HG02798 (cell line): ENCODE measurements around the gene ARHGAP4.
A peak's percentile ranks its signal among the peaks of the same experiment; 100 is the strongest.

Experiments used
- ATAC-seq: cut with Tn5 transposase; IDR thresholded peaks from one replicate; pipeline ENCODE4 v1.9.1; 2021; ENCODE audit warnings: mild to moderate bottlenecking; ENCODE audit not compliant: unreplicated experiment, poor library complexity

ARHGAP4 gene

DNA sequence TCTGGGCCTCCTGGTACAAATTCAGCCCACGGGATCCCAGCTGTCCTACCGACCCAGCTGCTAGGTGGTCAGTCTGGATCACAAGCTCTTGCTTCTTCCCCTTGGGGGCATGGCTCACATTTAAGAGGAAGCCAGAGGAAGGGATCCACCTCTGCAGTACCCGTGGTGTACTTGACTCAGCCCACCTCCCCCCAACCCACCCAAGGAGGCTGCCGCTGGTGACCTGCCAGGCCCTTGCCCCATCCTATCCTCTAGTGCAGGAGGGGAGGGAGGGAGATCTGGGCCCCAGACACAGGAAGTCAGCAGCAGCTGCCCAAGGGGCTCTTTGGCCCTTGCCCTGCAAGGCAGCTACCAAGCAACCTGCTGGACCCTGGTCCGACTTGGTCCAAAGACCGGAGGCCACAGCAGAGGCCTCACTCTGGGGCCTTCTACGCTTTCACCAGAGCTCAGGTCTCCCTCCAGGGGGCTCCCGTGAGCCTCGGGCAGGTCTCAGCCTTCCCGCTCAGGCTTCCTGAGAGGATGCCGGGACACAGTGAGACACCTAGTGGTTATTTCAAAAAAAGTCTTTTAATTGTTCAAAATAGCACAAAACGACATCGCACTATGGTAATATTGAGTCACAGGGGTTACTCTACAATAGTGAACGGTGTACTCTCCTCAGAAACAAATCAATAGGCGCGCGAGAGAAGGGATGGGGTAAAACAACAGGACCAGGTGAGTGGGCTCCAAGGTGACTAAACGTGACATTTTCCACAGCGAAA, 21.1 kb upstream of the ARHGAP4 start:
- ATAC-seq: peak; percentile 80

DNA sequence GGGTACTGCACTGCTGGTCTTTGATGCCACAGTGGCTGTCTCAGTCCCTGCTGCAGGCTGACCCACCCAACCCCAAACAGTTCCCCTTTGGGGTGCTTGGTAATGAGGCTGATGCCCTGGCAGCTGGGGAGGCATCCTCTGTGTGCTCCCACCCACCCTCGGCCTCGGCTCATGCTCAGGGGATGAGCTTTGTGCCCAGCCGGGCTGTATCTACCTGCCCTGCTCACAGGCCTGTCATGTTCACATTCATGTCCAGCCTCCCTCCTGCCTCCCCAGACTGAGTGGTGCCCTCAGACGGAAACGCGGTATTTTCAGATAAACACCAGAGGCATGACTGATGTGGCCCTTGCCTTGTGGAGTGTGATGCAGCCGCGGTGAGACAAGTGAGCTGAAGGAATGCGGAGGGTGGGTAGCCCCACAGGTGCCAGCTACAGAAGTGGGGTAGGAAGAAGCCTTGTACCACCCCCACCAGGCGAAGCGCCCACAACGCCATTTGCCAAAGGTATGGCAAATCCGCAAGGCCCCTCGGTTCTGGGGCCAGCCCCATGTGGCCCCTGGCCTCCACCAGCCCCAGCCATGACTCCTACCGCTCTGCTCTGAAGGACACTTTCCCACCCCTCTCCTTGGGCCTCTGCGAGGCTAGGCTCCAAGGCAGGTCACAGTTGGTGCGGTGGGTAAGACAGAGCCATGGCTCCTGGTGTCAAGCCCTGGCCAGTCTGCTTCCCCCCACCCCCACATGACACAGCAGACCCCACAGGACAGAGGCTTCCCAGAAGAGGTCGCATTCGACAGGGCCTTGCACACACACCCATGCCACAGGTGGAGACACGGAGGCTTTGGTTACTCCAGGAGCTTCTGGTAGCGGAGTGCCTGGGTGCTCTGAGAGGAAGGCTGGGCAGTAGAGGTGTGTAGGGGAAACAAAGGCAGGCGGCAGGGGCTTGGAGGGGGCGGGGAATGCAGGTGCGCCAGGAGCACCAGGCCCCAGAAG, 20.2 kb upstream of the ARHGAP4 start:
- no peak for ATAC-seq

DNA sequence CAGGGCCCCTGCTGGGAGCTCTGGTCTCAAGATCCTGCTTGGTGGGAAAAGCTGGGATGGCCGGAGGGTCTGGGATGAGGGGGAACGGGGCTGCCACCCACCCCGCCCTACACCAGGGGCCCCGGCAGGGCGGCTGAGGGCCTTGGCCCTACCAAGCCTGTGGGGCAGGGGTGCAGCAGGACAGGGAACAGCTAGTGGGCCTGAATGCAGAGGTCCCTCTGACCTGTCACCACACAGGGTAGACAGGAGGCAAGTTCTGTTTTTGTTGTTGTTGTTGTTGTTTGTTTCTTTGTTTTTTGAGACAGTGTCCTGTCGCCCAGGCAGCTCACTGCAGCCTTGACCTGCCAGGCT, 18.7 kb upstream of the ARHGAP4 start:
- ATAC-seq: no peak

DNA sequence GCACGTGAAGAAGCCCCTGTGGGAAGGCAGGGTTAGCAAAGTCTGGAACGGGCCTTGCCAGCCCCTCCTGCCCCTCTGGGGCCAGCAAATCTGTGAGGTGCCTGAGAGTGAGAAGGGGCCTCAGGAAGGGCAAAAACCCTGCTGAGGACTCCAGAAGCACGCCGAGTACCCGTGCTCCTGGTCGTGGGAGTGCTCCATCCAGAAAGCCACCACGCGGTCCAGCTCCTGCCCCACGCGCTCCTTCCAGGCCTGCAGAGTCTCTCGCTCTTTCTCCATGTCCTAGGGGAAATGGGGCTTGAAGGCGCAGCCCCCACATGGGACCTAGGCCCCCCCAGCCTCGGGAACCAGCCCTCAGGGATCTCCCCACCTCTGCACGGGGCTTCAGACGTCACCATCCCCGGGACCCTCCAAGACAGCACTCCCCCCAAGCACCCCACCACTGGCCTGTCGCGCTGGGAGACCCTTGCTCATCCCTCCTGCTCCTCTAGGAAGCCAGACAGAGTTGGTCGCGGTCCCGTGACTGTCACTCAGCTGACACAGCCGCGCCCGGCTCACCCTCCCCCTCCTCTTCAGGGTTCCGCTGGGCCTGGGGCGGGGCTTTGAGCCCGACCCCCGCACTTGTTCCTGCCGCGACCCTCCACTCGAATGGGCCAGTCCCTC, 18.2 kb upstream of the ARHGAP4 start, which contains the start of gene RENBP:
RENBP (minus strand) TSS at position 504 of the 660 bp plus-strand sequence; CDS start at position 471, 33 bp downstream.
- peak; percentile 38 for ATAC-seq

DNA sequence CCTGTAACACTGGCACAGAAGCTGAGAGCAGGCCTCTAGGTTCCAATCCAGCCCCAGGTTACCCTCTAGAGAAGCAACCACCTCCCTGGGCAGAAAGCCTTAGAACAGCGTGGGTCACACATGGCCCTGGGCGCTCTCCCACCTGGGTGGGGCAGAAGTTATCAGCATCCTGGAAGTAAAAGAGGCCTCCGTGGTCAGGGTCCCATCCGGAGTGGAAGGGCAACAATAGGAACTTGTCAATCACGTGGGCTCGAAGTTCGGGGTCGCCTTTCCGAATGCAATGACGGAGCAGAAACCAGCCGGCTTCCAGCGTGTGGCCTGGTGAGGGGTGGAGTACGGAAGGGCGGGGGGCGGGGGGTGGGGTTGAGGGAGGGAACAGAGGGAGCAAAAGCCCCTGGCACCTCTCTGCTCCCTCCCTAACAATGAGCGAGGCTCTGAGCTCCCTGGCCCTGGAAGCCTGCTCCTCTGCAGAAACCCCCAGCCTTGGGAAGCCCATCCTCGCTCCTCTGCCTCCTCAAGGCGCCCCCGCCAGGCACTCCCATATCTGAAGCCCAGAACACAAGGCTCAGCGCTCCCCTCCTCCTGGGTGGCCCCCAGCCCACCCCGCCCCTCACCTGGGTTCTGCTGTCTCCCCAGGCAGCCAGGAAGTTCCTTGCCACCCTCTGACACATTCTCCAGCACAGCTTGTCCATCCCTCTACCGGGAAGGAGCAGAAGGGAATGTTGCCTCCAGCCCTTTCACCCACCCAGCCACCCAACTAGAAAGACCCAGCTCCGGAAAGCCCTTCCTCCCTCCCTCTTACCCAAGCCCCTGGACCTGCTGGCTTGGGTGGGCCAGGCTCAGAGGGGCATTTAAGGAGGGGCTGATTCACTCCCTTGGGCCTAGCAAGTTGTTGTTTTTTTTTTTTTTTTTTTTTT, 15.5 kb upstream of the ARHGAP4 start:
- ATAC-seq: no peak

DNA sequence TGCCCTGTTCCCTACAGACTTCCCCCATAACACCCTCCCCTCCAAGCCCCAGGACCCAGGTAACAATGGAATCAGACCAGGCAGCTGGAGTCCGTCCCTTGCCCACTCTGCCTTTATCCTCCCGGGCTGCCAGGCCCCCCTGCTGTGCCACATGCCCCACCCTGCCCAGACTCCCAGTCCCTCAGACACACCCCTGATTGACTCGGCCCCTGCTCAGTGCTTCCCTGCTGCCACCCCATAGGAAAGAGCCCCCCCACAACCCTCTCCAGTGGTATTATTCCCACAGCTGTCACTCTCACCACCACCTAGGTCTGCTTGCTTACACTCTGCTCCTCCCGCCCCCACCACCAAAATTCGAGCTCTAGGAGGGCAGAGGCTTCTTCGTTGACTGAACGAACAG, 13.5 kb upstream of the ARHGAP4 start:
- ATAC-seq: no peak

DNA sequence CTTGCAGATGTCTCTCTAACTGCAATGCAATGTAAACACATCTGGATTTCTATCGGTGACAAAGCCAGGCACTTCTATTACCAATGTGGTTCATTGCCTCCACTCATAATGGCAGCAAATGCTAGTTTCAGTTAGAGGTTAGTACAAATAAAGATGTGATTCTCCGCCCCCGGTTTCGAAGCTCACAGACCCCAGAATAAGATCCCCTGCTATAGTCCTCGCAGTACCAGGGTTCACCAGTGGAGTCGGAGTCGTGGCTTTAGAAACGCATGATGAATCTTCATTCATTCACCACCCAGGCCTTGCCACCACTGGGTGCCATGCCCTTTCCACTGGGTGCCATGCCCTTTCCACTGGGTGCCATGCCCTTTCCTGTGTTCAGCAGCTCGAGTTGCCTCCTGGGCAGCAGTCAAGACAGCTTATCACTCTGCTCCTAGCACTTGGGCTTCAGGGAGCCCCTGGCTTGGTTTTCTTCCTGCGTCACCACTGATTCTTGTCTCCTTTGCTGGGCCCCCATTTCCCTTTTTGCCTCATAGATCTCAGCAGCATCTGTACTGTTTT, 12.2 kb upstream of the ARHGAP4 start:
- no peak for ATAC-seq

DNA sequence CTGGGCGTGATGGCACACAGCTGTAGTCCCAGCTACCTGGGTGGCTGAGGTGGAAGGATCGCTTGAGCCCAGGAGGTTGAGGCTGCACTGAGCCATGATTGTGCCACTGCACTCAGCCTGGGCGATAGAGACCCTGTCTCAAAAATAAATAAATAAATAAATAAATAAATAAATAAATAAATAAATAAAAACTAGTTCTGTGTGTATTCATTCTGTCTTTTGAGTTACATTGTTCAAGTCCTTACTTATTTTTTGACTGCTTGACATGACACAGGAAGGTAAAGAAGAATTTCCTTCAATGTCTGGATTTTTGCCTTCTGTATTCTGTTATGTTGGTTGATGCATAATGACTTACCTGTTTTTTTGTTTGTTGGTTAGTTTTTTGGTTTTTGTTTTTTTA, 11.0 kb upstream of the ARHGAP4 start:
- no peak for ATAC-seq

DNA sequence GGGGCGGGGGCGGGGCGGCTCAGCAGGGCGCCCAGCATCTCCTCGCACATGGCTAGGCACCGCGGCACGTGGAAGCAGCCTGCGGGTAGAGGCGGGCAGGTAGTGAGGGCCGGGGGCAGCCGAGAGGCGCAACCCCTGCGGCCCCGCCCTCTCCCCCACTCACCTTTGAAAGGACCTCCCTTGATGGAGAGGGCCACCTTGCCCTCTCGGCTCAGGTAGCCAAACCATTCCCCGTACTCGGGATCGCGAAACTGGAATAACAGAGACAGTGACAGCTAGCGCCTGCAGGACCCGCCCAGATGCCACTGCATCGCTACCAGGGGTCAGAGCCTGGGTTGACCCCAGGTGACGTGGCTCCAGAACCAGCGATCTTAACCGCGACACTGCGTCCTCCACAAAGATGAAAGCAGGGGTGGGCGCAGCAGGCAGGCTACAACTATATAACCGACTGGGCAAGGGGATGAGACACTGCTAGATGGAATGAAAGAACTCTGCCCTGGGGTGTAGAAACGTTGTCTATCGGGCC, 9.3 kb upstream of the ARHGAP4 start:
- ATAC-seq: peak; percentile 22

DNA sequence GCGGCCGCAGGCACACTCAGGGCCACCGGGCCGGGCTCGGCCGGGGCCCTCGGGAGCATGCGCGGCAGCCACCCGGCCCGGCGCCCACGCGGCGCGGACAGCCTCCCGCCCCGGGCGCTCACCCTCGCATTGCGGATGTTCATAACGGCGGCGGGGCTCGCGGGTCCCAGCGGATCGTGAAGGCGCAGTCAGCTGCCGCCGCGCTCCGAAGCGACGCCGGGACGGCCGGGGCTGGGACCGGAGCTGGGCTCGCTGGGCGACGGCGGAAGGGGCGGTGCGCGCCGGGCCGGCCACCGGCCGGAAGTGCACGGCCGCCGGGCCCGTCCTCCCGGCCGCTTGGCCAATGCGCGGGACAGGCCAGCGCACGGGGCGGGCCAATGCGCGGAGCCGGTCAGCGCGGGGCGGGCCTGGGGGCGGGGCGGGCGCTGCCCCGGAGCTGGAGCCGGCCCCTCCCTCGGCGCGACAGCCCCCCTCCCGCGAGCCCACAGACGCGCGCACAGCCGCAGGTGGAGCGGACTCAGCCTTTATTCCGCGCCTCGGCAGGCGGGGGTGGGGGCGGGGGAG, 8.8 kb upstream of the ARHGAP4 start, which contains the start of gene NAA10:
NAA10 (minus strand) TSS at position 276 of the 564 bp plus-strand sequence; CDS start at position 143, 133 bp downstream.
- peak; percentile 94 for ATAC-seq

DNA sequence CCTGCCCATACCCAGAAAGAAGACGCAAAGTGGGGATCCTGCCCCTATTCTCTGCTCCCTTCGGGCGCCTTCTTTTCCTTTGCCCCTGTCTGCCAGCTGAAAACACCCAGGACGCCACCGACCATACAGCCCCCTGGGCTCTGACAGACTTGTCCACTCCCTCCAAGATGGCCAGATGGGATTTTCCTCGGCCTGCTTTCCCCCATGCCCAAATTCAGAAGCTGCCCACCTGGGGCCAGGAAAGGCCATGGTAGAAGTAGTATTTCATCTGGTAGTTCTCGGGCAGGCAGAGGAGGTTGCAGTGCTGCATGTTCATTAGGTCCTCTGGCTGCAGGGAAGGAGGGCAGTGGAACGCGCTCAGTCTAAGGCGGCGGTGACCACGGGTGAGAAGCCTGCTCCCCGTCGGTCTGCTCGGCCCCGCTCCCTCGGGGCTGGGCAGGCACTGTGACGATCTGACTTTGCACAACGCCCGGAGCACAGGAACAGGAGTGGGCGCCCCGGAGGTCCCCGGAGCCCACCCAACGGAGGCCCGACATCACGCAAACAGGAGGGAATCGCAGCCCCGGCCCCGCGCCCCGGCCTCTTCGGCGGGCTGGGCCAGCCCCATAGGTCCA, 8.2 kb upstream of the ARHGAP4 start:
- peak; percentile 6 for ATAC-seq

DNA sequence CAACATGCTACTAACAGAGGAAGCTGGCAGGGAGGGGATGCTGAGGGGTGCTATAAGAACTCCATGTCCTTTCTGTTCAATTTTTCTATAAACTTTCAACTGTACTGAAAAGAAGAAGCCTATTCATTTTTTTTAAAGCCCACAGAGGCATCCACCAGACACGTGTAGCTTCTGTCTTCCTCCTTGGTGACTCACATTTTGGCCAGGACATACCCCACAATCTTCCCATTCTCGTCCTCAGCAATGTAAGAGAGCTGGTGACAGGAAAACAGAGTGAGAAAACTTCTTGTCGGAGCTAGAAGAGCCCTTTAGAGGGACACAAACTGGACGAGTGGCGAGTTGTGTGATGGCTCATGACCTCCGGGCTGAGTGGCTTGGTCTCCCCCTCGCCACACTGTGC, 7.7 kb upstream of the ARHGAP4 start:
- ATAC-seq: no peak

DNA sequence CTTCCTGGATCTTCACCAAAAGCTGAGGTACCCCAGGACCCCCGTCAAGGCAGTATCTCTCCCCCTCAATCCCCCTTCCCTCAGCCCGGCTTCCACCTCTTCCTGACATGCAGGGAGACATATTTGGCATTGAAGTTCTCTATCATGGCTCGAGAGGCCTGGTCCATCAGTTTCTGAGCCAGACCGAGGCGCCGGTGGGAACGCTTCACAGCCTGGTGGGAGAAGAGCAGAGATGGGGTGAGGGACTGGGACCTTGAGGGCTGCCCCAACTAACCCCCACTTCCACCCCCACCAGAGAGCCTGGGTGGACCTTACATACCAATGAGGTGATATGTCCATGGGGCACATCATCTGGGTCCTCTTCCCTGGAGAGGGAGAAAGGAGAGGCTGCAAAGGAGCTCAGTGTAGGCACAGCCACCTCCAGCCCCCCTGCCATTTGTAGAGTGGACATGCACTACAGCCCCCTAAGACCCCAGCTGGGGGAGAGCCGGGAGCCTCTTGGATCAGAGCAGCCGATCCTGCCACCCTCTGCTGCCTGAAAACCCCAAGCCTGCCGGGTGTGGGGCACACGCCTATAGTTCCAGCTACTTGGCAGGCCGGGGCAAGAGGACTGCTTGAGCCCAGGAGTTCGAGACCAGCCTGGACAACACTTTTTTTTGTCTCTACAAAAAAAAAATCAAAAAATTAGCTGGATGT, 6.3 kb upstream of the ARHGAP4 start:
- no peak for ATAC-seq

DNA sequence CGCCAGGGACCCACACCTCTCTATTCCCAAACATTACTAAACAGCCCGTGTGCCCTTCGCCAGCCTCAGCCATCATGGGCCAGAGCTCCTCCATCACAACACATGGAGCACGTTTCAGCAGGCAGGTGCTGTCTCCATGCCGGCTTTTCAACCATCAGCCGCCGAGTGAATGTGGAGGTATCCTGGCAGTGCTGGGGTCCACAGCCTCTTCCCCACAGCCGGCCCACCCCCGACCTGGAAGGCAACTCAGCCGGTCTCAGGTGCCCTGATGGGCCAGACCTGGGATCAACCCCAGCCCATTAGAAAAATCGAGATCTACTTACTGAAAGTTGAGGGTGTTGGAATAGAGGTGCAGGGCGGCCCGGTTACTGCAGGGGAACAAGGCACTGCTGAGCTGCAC, 5.7 kb upstream of the ARHGAP4 start:
- no peak for ATAC-seq

DNA sequence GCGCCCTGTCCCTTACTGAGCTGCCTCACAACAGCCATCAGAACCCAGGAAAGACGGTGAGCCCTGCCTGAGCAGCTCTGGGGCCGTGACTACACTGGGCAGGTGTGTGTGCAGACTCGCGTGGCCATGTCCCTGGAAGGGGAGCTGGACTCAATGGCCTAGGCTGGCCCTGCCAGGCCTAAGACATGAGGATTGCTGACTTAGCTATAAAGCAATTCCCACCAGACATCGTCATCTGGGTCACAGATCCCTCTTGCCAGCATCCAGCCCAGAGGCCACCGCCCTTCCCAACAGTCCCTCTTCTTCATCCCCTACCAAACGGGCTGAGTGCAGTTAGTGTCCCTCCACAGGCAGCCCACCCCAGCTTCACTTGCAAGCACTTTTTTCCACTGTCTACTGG, 5.1 kb upstream of the ARHGAP4 start:
- no peak for ATAC-seq

DNA sequence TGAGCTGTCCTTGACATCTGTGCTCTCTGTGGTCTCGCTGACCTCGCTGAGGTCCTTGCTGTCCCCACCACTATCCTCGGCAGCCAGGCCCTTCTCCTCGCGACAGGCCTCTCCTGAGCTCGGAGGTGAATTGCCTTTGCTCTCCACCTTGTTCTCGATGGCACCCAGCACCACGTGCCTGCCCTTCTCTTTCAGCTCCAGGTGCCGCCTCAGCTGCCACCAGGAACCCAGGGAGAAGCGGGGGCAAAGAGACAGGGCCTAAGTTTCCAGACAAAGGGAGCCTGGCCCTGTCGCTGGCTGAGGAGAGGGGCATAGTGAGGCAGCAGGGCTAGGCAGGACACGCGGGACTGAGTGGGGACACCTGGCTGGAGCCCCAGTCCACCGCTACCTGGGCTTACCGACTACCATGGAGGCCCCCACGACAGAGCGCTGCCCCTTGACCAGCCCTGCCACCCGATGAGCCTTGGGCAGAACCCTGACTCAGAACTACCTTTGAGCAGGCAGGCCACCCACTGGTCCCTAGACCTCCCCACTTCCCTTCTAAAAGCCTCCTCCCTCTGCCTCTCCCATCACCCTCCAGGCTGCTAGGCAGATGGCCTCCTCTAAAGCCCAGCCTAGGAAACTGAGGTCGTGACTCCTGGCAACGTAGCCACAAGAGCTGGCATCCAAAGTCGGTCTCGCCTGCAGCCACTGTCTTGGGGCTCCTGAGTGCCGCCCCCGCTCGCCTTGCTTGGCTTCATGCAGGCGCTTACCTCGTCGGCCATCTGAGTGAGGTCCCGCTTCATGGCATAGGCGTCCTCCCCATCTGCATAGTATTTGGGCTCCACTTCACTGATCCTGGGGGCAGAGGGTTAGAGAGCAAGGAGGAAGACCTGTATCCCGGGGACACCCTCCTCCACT, 4.2 kb upstream of the ARHGAP4 start:
- ATAC-seq: no peak

DNA sequence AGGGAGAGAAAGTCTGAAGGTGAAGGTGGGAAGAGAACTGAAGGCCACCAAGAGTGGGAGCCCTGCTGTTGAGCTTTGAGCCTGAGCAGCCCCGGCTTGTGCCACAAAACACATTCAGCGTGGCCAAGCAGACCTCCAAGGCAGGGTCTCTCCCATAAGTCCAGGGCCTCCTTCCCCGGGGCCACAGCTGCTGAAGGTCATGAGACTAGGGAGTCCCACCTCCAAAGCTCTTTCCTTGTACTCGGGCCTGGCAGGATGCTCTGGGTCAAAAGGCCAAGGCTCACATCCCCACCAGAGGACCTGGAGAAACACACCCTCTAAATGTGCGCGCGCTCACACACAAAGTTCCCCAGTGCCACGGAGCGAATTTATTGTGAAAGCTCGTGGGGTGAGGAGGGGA, 3.5 kb upstream of the ARHGAP4 start:
- ATAC-seq: no peak
